Smooth muscle cell (in vitro differentiated cells): ENCODE measurements around the gene PSMD9. TPM values are rescaled to one million over a fixed set of nuclear protein-coding genes. Genes with fewer than 3 reads are reported as not detected.
A peak's percentile ranks its signal among the peaks of the same experiment; 100 is the strongest.

Experiments
- DNase-seq: peaks from one replicate; lab custom pipeline; 2025; ENCODE audit not compliant: unreplicated experiment; lab: John Stamatoyannopoulos, UW
- H2AFZ ChIP-seq: fragments of 200-600 bp; sonication (generic); 2 replicates; pipeline ENCODE4 v1.6.0; 2016; ENCODE audit warnings: antibody characterized with exemption, low read depth, mild to moderate bottlenecking
- H3F3A ChIP-seq: fragments of 200-600 bp; sonication (generic); 2 replicates; pipeline ENCODE4 v1.6.0; 2017; ENCODE audit warnings: antibody characterized with exemption, low read depth
- H3K27ac ChIP-seq: fragments of 200-600 bp; sonication (generic); 2 replicates; pipeline ENCODE4 v1.5.1; 2016; ENCODE audit warnings: low read depth, mild to moderate bottlenecking
- H3K27me3 ChIP-seq: fragments of 200-600 bp; sonication (generic); 2 replicates; pipeline ENCODE4 v1.6.1; 2016; ENCODE audit warnings: low read depth, mild to moderate bottlenecking
- H3K36me3 ChIP-seq: fragments of 200-600 bp; sonication (generic); 2 replicates; pipeline ENCODE4 v1.5.1; 2016; ENCODE audit warnings: low read depth
- H3K4me1 ChIP-seq: fragments of 200-600 bp; sonication (generic); 2 replicates; pipeline ENCODE4 v1.5.1; 2016; ENCODE audit warnings: low read depth
- H3K4me2 ChIP-seq: fragments of 200-600 bp; sonication (generic); 2 replicates; pipeline ENCODE4 v1.6.0; 2016; ENCODE audit warnings: mild to moderate bottlenecking
- H3K4me3 ChIP-seq: fragments of 200-600 bp; sonication (generic); 2 replicates; pipeline ENCODE4 v1.5.1; 2016; ENCODE audit warnings: mild to moderate bottlenecking
- H3K79me2 ChIP-seq: fragments of 200-600 bp; sonication (generic); 2 replicates; pipeline ENCODE4 v1.6.0; 2016; ENCODE audit warnings: low read depth, mild to moderate bottlenecking
- H3K9ac ChIP-seq: fragments of 200-600 bp; sonication (generic); 2 replicates; pipeline ENCODE4 v1.6.0; 2016; ENCODE audit warnings: low read depth
- H3K9me3 ChIP-seq: fragments of 200-600 bp; sonication (generic); replicated peaks from 2 replicates; pipeline ENCODE4 v1.5.1; 2016; ENCODE audit warnings: low read depth
- H4K20me1 ChIP-seq: fragments of 200-600 bp; sonication (generic); 2 replicates; pipeline ENCODE4 v1.6.0; 2016; ENCODE audit warnings: low read depth
- WGBS: methylation state at CpG from one replicate; pipeline ENCODE4 v1.1.7; 2016; ENCODE audit warnings: low lambda C conversion rate; 5-methylcytosine and 5-hydroxymethylcytosine counted together
- polyA plus RNA-seq: library from polyadenylated mRNA; unstranded; fragments of >200 nt; fragmentation: Nextera tagmentation; extraction: Ambion mirVana; gene quantifications from 2 replicates; pipeline ENCODE4 v1.2.1, GENCODE V29; 2016
- total RNA-seq: library from RNA; depleted of rRNA; stranded (reverse); fragments of >200 nt; gene quantifications from 2 replicates; pipeline ENCODE4 v1.2.3, GENCODE V29; 2014
- TF ChIP-seq, protein P1 (sequence below): fragments of 200-600 bp; sonication (generic); IDR thresholded peaks from 2 replicates; pipeline ENCODE4 v1.5.1; 2017; ENCODE audit warnings: borderline replicate concordance, mild to moderate bottlenecking, antibody characterized with exemption; ENCODE audit not compliant: insufficient read depth, poor library complexity, severe bottlenecking

PSMD9 gene
- total and polyA plus RNA-seq, 2 experiments from 2014 or later = 33.9 to 87.7 TPM

- Histone ChIP-seq H3K9ac (no peak overlapping the region), H3K4me1 (peaks cover 4% of the 10 kb centered on the region), H3F3A (no peaks in the 10 kb centered on the region), H3K79me2 (no peaks in the 10 kb centered on the region), H3K36me3 (peaks cover 4% of the 10 kb centered on the region), H3K4me2 (no peak overlapping the region), H4K20me1 (no peaks in the 10 kb centered on the region), H3K9me3 (no peaks in the 10 kb centered on the region), H2AFZ (no peak overlapping the region), H3K4me3 (no peak overlapping the region), H3K27ac (no peak overlapping the region), H3K27me3 (no peaks in the 10 kb centered on the region)
- no peak for DNase-seq
- 95% methylated on average over 4 of the region's 4 CpGs for WGBS
- TF ChIP-seq, protein P1, sequence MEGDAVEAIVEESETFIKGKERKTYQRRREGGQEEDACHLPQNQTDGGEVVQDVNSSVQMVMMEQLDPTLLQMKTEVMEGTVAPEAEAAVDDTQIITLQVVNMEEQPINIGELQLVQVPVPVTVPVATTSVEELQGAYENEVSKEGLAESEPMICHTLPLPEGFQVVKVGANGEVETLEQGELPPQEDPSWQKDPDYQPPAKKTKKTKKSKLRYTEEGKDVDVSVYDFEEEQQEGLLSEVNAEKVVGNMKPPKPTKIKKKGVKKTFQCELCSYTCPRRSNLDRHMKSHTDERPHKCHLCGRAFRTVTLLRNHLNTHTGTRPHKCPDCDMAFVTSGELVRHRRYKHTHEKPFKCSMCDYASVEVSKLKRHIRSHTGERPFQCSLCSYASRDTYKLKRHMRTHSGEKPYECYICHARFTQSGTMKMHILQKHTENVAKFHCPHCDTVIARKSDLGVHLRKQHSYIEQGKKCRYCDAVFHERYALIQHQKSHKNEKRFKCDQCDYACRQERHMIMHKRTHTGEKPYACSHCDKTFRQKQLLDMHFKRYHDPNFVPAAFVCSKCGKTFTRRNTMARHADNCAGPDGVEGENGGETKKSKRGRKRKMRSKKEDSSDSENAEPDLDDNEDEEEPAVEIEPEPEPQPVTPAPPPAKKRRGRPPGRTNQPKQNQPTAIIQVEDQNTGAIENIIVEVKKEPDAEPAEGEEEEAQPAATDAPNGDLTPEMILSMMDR = no peak
These were observed 64.6 kb downstream of the PSMD9 start for GRCh38 chr12:121953117-121953692.

DNA sequence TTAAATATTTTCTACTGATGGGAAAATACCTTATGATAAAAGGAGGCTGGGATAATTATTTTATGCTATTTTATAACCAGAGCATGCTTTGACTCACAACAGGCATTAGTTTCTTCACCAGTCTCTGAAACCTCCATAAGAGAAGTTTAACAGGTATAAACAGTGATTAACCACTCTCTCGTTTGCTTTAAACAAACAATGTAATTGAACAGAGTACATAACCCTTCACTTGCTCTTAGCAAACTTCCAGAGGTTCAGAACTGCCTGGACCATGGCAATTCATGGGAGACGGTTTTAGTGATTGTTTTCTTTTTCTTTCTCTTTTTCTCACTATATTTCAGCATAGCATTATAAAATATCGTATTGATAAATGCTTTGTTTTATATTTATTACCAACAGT is 65.1 kb downstream of the PSMD9 start:
- H3K4me3 ChIP-seq = no peak overlapping the region
- peaks cover 4% of the 10 kb centered on the region for H3K36me3 ChIP-seq
- H3K27ac ChIP-seq = no peak overlapping the region
- H2AFZ ChIP-seq = no peak overlapping the region
- TF ChIP-seq, protein P1 = no peak
- no peaks in the 10 kb centered on the region for H3F3A ChIP-seq
- no peak overlapping the region for H3K4me2 ChIP-seq
- WGBS = 89% methylated on average over 3 of the region's 3 CpGs
- DNase-seq = no peak
- no peaks in the 10 kb centered on the region for H3K27me3 ChIP-seq
- no peaks in the 10 kb centered on the region for H4K20me1 ChIP-seq
- H3K9ac ChIP-seq = no peak overlapping the region
- peaks cover 4% of the 10 kb centered on the region for H3K4me1 ChIP-seq
- H3K79me2 ChIP-seq = no peaks in the 10 kb centered on the region
- no peaks in the 10 kb centered on the region for H3K9me3 ChIP-seq

GRCh38 chr12:121955258-121956237 is 67.0 kb downstream of the PSMD9 start:
- H3K4me3 ChIP-seq = no peak overlapping the region
- H3K4me1 ChIP-seq = no peaks in the 10 kb centered on the region
- H3F3A ChIP-seq = no peaks in the 10 kb centered on the region
- no peaks in the 10 kb centered on the region for H3K27me3 ChIP-seq
- H3K79me2 ChIP-seq = no peaks in the 10 kb centered on the region
- no peaks in the 10 kb centered on the region for H4K20me1 ChIP-seq
- H3K9ac ChIP-seq = no peak overlapping the region
- peaks cover 4% of the 10 kb centered on the region for H3K36me3 ChIP-seq
- TF ChIP-seq, protein P1 = peak; percentile 44
- no peak for DNase-seq
- no peak overlapping the region for H3K27ac ChIP-seq
- H3K9me3 ChIP-seq = no peaks in the 10 kb centered on the region
- H3K4me2 ChIP-seq = no peak overlapping the region
- no peak overlapping the region for H2AFZ ChIP-seq
- 93% methylated on average over 13 of the region's 13 CpGs for WGBS
